GM04503 (cell line): ENCODE data around the gene DPF1.
"Not testable (repeated sequence)": the region's sequence is repeated elsewhere in the genome, so short reads cannot be mapped to it uniquely, and the experiment has no call there.

Source experiments
- DNase-seq: peaks from one replicate; pipeline ENCODE4 v3.0.0-alpha.2; 2012; ENCODE audit warnings: low read depth

The DPF1 gene

DNA sequence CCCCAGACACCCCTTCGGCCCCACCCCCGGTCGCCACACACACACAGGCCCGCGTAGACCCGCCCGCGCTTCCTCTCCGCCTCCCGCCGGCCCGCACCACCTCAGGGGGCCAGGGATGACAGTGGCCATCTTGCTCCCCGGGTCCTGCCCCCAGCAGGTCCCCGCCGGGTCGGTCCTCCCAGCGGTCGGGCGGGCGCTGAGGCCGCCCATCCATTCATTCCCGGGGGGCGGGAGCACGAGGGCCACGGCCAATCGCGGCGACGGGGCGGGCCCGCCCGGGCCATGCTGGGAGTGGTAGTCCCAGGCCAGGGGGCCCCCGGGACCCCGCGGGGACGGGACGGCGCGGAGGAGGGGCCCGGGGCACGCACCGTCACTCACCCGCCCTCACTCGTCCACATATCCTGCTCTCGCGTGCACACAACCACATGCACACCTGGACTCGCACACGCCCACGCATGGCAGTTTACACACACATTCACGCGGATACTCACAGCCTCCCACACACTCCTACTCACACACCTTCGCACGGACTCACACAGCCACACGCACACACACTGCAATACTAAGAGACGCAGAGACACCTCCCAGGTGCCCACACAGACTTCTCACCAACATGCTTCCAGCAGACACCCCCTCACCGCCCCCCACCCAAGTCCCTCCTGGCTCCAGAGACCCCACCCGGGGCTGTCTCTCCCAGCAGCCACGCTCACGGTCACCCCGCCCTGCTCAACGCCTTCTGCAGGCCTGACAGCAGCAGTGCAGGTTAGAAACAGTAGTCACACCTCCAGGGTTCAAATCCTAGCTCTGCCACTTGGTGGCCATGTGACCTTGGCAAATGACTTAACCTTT, at the start of gene DPF1:
Gene DPF1, minus strand, starts transcription at position 209 of the 849 bp plus-strand sequence. Its CDS starts 80 bp downstream, at position 129.
- DNase-seq, result no peak

DNA sequence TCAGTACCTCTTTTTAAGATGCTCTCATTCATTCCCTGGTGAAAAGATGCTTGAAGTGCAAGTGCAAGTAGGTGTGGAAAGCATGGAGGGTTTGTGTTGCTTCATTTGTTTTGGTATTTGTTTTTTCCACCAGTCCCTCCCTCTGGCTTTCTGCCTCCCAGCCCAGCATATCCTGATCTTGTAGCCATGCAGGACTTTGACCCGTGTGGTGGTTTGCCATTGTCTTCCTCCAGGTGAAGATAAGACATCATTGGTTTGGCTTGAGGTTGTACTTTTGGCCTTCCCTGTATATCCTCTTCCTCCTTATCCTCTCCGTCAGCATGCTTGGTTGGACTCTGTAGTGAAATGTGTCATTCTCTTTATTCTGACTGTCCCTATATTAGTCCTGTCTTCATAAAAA, 49.5 kb upstream of the DPF1 start:
- no peak for DNase-seq

DNA sequence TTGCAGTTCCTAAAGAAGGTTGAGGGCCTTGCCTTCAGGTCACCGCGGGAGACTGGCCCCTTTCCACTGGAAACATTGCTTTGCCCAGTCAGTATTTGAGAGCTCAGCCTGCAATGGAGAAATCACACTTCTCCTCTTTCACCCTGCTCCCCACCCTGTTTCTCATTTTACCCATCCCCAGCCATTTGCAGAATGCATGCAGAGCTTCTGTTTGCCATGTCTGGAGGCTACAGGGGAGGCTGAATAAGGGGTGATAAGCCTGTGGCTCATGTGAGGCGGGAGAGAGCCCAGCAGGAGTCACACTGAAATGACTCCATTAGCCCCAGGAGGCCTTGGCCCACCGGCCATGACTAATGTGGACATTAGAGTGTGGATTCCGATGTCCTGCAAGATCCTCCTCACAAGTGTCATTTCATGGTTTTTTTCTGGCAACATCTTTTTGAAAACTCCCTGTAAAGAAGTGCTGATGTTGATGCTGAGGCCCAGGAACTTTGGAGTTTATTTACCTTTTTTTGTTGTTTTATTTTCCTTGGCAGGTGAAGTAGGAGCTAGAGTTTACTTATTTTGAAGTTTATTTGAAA, 46.7 kb upstream of the DPF1 start:
- no peak for DNase-seq

DNA sequence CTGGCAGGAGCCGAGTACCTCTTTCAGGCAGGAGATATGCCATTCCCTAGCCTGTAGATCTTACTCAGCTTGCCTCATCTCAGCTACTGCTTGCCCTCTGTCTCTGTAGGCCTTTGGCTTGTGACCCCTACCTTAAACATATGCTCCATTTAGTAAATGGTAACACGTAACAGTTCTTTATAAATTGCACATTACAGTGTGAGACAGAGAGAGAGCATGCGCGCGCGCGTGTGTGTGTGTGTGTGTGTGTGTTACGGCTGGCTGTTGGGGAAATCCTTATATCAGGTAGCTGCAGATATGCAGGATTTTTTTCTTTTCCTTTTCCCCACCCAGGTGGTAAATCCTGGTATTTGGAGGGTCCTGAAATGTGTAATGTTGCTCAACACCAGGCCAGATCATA, 44.5 kb upstream of the DPF1 start:
- DNase-seq, result no peak

DNA sequence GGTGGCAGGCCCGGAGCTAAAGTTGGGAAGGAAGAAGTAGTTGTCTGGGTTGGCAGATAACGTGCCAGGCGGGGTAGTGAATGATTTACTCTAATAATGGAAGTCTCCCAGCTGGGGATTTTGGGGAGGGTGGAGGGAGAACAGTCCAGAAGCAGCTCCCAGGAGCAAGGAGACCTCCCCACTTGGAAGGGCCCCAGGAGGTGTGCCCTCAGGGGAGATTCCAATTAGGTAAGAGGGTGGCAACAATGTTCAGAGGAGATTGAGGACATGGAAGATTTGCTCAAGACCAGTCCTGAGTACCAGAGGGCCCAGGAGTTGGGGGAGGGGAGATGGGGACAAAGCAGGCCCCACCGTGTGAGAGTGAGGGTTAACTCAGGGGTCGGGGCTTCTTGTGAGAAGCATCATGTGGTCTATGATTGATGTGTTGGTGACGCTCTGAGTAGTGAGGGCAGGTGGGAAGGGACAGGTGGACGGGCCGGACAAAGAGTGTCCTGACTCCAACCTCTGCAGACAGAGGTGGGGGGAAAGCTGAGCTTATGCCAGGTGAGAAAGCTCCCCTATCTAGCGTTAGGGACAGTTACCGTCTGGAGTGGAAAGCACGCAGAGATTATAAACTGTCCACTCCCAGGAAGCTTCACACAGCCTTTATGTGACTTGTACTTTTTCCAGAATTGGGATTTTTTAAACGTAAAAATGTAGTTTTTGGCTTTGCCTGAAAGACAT, 43.9 kb upstream of the DPF1 start:
- DNase-seq, result no peak

DNA sequence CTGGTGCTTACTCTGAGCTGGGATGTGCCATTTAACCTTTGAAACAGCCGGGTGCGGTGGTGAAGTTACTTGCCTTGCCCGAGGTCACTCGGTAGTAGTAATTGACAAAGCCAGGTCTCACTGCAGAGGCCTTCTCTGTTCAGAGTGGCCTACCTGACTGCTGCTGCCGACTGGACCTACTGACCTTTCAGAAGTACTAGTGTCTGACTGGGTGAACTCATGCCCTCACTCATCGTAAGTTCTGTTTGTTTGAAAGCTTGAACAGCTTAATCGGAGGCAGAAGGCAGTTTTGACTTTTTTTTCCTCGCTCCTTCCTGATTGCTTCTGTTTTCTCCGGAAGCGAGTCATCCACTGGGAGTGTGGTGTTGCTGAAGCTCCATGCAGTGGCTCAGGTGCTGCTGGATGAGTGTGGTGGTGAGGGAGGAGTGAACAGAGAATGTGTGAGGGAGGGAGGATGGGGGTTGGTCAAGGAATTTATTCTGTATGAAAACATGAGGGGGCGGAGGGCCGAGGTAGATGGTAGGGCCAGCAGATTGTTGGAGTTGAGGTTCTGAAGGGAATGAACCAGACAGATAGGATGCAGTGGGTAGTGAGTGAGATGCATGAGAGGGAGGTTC, 43.1 kb upstream of the DPF1 start:
- no peak for DNase-seq

DNA sequence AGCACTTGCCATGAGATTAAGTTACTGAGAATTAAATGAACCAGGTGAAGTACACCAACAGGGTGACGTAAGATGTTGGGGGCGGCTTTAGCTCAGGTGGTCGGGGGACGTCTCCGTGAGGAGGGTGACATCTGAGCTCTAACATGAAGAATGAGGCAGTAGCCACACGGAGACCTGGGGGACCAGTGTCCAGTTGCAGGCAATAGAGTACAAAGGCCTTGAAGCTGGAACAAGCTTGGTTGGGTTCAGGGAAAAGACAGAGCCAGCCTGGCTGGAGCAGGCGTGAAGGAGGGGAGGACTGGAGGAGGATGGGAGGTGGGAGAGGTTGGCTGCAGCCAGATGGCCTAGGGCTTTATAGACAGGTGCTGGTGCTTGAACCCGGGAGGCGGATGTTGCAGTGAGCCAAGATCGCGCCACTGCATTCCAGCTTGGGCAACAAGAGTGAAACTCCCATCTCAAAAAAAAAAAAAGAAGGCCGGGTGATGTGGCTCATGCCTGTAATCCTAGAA, 42.0 kb upstream of the DPF1 start:
- no peak for DNase-seq

DNA sequence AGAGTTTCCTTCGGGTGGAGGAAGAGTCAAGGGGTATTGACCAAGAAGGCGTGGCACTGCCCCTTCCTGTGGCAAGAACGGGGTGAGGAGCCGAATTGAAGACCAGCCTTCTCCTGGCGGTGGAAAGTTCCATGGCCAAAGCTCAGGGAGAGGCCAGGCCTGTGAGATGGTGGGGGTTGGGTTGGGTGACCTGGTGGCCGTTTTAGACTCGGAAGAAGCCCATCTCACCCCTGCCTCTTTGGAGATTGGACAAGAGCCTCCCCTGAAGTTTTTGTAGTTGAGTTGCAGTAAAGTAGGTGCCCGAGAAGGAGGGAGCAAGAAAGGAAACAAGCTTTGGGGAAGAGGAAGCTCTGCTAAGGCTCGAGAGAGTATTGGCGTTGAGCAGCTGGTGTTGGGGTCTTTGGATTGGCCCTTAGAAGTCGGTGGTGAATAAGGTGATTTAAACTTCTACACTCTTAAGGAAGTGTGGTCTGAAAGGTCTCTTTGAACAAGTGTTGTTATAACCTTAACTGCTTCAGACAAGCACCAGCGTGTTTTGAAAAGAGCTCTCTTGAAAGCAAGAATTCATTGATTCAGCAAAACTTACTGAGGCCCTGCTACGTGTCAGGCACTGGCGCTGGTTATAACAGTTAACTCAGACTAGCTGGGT, 41.3 kb upstream of the DPF1 start:
- no peak for DNase-seq

DNA sequence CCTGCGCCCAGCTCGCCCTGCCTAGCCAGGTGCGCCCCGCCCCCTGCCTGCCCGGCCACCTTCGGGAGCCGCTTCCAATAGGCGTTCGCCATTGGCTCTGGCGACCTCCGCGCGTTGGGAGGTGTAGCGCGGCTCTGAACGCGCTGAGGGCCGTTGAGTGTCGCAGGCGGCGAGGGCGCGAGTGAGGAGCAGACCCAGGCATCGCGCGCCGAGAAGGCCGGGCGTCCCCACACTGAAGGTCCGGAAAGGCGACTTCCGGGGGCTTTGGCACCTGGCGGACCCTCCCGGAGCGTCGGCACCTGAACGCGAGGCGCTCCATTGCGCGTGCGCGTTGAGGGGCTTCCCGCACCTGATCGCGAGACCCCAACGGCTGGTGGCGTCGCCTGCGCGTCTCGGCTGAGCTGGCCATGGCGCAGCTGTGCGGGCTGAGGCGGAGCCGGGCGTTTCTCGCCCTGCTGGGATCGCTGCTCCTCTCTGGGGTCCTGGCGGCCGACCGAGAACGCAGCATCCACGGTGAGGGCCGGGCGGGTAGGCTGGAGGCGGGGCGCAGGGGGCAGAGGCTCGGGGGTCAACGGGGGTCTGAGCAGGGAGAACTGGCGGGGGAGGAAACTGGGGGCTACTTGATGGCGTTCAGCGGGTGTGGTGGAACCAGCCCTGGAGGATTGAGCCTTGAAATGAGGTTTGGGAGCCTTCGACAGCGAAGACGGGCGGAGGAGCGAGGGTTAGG, 40.6 kb upstream of the DPF1 start, which contains the start of gene SPINT2:
Gene SPINT2, plus strand, starts transcription at position 88 of the 727 bp plus-strand sequence. Its CDS starts 320 bp downstream, at position 408.
- no peak for DNase-seq

DNA sequence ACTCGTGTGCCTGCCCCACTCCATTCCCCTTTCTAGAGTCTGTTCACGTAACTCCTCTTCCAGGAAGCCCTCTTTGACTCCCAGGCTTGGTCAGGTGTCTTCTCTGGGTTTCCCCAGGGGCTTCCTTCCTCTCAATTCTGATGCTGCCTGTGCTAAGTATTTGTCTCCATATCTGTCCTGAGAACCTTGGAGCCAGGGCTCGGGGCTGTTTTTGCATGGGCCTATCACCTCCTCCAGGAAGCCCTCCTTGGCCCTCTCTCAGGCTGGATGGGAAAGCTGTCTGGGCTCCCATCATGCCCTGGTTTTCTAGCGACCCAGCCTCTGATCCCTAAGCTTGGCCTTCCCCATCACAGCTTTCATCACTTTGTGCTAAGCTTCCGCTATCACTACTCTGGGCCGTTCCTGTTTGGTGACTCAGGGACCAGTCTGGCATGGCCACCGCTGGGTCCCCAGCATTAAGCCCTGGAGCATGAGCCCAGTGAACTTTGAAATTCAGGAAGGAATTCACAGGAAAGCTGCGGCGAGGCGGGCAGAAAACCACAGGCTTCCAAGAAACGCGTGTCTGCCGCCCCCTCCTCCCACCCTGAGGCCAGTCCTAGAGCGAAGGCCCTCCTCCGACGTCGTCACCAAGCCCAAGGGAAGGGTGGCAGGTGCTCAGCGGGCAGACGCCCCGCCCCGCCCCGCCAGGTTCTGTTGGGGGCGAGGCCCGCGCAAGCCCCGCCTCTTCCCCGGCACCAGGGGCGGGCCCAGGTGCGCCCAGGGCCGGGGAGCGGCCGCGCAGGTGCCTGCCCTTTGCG, 39.9 kb upstream of the DPF1 start:
- DNase-seq, result no peak

DNA sequence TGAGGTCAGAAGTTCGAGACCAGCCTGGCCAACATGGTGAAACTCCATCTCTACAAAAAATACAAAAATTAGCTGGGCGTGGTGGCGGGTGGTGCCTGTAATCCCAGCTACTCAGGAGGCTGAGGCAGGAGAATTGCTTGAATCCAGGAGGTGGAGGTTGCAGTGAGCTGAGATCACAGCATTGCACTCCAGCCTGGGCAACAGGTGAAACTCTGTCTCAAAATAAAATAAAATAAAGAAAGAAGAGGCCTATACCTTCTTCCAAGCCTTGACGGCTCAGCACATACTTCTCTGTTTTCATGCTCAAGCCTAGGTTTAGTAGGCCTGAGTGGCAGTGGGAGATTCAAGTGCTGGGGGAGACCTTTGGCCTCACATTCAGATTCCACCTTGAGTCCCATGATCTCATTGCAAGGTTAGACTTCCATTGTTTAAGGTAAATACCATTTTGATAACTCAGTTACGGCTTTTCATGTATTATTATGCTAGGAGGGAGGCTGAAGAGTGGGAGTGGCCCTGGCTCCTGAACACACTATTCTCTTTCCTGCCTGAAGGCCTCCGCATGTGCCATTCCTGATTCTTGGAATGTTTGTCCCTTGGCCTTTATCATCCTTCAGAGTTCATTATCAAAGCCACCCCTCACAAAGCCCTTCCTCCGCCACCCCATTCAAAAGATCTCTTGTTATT, 38.7 kb upstream of the DPF1 start:
- no peak for DNase-seq

DNA sequence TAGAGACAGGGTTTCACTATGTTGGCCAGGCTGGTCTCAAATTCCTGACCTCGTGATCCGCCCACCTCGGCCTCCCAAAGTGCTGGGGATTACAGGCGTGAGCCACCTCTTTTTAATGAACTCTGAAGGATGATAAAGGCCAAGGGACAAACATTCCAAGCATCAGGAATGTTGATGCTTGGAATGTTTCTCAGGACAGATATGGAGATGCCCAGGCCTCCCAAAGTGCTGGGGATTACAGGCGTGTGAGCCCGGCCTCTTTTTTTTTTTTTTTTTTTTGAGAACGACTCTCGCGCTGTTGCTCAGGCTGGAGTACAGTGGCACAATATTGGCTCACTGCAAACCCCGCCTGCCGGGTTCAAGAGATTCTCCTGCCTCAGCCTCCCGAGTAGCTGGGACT, 37.9 kb upstream of the DPF1 start:
- DNase-seq, result not testable (repeated sequence)

DNA sequence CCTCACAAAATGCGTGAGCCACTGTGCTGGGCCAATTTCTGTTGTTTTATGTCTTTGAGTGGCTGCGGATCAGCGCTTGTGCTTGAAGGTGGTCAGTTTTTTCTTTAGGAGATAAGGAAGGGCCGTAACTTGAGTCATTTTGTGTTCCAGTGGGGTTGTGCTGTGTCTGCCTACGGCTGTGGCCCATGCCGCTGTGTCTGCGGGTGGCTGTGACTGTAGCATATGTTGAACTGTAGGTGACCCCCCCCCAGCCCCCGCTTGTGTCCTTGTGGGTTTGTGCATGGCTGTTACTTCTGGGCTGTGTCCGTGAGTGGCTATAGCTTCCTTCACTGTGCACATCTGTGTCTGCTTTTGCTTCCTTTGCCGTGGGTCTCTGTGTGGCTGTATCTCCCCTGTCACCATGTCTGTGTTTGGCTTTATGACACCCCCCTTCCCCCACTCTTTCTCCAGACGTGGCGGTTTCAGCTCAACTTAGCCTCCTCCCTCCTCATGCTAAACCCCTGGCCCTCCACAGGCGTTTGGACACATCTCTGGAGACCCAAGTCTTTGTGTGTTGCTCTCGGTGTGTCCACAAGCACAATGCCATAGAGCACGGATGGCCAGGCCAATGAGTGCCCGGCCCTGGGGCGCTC, 31.5 kb upstream of the DPF1 start:
- DNase-seq, result no peak

DNA sequence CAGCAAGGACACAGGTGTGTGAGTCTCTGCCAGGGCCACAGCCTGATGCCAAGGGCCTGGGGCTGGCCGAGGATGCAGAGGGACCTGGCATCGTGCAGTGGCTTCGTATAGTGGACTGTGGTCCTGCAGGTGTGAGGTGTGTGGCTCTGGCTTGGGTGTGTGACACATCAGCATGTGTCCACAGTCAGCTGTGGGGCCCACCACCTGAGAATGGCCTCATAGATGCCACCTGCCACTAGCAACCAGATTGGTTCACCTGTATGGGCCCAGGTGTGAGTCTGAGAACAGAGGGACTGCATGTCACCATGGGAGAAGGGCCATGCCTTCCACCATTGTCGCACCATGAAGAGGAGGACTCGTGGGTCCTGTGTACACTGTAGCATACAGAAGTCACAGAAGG, 29.8 kb upstream of the DPF1 start:
- no peak for DNase-seq

DNA sequence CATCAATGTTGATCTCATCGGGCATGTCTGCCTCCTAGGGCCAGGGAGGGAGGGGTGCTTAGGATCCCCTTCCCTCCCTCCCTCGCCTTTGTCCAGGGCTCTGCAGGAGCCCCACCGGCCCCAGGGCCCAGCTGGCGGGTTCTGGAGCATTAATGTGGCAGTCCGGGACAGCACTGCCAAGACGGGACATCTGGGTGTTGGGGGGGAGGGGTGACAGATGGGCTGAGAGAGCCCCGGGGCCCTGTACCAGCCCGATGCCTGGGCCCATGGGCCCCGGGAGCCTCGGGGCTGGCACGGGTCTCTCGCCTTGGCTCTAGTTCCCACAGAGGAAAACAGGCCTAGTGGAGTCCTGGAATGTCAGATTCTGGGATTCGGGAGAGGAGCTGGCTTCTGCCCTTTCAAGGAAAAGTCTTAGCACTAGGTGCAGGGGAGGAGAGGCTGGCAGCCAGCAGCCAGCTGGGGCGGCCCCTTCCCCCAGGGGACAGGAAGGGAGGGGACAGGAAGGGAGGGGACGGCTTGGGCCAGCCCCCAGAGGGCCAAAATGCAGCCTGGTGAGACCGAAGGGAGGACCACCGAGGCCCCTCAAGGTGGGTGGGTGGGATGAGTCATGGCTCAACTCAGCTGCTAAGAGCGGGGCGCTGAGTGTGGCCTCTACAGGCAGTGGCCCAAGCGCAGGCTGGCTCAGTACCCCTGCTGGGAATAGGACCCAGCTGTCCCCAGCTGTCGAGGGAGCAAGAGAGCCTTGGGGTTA, 29.1 kb upstream of the DPF1 start:
- no peak for DNase-seq

DNA sequence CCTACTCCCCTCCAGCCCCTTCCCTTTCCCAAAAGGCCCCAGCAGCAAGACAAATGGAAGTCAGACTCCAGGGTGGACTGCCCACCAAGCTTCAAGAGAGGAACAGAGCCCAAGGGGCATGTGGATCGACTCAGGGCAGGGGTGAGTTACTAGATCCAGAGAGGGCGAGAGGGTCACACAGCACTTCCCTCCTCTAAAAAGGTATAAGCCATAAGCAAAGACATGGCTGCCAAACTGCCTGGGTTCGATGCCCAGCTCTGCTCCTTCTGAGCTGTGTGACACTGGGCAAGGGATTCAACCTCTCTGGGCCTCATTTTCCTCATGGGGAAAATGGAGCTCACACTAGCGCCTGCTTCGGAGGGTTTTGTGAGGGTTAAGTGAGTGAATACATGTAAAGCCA, 28.4 kb upstream of the DPF1 start:
- no peak for DNase-seq

DNA sequence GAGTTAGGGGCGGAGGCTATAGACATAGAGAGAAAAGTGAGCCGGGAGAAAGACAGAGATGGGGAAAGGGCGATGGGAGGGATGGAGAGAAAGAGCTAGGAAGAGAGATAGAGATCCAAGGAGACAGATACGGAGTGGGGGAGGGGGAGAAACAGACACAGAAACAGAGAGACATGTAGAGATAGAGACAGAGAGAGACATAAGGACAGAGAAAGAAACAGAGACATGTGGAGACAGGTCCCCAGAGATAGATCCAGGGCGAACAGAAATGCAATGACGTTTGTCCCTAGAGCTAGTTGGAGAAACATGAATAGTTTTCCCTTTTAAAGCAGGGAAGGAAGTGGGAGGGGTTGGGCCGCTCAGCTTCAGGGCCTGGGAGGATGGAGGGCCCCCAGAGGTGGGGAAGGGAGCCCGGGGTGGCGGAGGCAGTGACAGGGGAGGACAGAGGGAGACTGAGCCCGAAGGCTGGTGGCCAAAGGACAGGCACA, 27.6 kb upstream of the DPF1 start:
- DNase-seq, result no peak
